NB4 (cell line): ENCODE data around the gene RIMBP3C.
"Not testable (repeated sequence)": the region's sequence is repeated elsewhere in the genome, so short reads cannot be mapped to it uniquely, and the experiment has no call there.

Experiments
- MYC ChIP-seq: IDR thresholded peaks from 2 replicates; pipeline ENCODE4 v1.6.1; 2011; ENCODE audit warnings: low read depth, low read length
- POLR2A ChIP-seq: IDR thresholded peaks from 2 replicates; pipeline ENCODE4 v1.6.1; 2011; ENCODE audit warnings: mild to moderate bottlenecking; ENCODE audit not compliant: insufficient read length; ENCODE audit errors: extremely low read depth
- TF ChIP-seq, protein P1 (sequence below): IDR thresholded peaks from one replicate; pipeline ENCODE4 v1.5.1; 2012; ENCODE audit warnings: low read depth, low read length
- TF ChIP-seq, protein P2 (sequence below): IDR thresholded peaks from 2 replicates; pipeline ENCODE4 v1.6.1; 2011; ENCODE audit warnings: low read depth, low read length

DNA sequence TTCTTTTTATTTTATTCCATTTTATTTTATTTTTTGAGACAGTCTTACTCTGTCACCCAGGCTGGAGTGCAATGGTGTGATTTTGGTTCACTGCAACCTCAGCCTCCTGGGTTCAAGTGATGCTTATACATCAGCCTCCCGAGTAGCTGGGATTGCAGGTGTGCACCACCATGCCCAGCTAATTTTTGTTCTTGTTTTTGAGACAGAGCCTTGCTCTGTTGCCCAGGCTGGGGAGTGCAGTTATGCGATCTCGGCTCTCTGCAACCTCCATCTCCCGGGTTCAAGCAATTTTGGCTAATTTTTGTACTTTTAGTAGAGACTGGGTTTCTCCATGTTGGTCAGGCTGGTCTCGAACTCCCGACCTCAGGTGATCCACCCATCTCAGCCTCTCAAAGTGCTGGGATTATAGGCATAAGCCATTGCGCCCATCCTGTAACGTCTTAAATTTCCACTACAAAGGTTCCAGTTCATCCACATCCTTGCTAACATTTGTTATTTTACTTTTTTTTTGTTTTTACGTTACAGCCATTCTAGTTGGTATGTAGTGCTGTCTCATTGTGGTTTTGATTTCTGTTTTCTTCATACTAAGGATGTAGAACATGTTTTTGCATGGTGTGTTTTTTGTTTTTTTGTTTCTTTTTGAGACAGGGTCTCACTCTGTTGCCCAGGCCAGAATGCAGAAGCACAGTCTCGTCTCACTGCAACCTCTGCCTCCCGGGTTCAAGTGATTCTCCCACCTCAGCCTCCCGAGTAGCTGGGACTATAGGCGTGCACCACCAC is 45.3 kb upstream of the RIMBP3C start:
- TF ChIP-seq, protein P1, sequence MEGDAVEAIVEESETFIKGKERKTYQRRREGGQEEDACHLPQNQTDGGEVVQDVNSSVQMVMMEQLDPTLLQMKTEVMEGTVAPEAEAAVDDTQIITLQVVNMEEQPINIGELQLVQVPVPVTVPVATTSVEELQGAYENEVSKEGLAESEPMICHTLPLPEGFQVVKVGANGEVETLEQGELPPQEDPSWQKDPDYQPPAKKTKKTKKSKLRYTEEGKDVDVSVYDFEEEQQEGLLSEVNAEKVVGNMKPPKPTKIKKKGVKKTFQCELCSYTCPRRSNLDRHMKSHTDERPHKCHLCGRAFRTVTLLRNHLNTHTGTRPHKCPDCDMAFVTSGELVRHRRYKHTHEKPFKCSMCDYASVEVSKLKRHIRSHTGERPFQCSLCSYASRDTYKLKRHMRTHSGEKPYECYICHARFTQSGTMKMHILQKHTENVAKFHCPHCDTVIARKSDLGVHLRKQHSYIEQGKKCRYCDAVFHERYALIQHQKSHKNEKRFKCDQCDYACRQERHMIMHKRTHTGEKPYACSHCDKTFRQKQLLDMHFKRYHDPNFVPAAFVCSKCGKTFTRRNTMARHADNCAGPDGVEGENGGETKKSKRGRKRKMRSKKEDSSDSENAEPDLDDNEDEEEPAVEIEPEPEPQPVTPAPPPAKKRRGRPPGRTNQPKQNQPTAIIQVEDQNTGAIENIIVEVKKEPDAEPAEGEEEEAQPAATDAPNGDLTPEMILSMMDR: not testable (repeated sequence)
- not testable (repeated sequence) for TF ChIP-seq POLR2A, MYC
- TF ChIP-seq, protein P2, sequence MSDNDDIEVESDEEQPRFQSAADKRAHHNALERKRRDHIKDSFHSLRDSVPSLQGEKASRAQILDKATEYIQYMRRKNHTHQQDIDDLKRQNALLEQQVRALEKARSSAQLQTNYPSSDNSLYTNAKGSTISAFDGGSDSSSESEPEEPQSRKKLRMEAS: not testable (repeated sequence)
